ENCODE data around the gene NR2E3.

DNA sequence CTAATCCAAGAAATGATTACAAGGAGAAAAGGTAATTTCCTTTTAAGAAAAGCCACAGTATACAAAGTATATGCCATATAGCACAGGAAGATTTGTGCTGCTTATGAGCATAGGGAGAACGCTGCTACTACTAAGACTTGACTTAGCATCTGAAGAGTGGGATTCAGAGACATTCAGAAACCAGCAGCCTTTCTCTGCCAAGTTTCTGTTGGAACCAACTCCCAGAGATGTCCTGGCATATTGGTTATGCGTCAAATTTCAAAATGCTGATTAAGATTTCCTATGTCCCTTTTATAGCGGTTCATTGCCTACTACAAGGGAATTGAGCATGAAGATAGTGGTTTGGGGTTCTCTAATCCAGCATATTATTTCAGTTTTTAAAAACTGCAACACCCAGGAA, 4.9 kb downstream of the NR2E3 start:
- TF ChIP-seq ZNF792 (CRISPR knock-in tag; IDR thresholded peaks at IDR 0.05) = no peak
- TF ChIP-seq ZFX (CRISPR knock-in tag; IDR thresholded peaks at IDR 0.05; ENCODE audit: low read depth) = no peak
- TF ChIP-seq, protein P1, sequence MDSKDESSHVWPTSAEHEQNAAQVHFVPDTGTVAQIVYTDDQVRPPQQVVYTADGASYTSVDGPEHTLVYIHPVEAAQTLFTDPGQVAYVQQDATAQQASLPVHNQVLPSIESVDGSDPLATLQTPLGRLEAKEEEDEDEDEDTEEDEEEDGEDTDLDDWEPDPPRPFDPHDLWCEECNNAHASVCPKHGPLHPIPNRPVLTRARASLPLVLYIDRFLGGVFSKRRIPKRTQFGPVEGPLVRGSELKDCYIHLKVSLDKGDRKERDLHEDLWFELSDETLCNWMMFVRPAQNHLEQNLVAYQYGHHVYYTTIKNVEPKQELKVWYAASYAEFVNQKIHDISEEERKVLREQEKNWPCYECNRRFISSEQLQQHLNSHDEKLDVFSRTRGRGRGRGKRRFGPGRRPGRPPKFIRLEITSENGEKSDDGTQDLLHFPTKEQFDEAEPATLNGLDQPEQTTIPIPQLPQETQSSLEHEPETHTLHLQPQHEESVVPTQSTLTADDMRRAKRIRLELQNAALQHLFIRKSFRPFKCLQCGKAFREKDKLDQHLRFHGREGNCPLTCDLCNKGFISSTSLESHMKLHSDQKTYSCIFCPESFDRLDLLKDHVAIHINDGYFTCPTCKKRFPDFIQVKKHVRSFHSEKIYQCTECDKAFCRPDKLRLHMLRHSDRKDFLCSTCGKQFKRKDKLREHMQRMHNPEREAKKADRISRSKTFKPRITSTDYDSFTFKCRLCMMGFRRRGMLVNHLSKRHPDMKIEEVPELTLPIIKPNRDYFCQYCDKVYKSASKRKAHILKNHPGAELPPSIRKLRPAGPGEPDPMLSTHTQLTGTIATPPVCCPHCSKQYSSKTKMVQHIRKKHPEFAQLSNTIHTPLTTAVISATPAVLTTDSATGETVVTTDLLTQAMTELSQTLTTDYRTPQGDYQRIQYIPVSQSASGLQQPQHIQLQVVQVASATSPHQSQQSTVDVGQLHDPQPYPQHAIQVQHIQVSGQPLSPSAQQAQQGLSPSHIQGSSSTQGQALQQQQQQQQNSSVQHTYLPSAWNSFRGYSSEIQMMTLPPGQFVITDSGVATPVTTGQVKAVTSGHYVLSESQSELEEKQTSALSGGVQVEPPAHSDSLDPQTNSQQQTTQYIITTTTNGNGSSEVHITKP (CRISPR knock-in tag; IDR thresholded peaks at IDR 0.05; ENCODE audit: low read depth) = no peak
- TF ChIP-seq, protein P2, sequence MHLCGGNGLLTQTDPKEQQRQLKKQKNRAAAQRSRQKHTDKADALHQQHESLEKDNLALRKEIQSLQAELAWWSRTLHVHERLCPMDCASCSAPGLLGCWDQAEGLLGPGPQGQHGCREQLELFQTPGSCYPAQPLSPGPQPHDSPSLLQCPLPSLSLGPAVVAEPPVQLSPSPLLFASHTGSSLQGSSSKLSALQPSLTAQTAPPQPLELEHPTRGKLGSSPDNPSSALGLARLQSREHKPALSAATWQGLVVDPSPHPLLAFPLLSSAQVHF (CRISPR knock-in tag; IDR thresholded peaks at IDR 0.05) = no peak

Measured in HepG2 (cell line).